HEK293 (cell line): Measurements from ENCODE around the gene SAMD11.
A peak's percentile ranks its signal among the peaks of the same experiment; 100 is the strongest.

Experiments
- BCL11B ChIP-seq: fragments of 450-650 bp; formaldehyde crosslinking; IDR thresholded peaks from 2 replicates; pipeline ENCODE4 v1.5.1; 2016; ENCODE audit warnings: low read depth, missing biosample characterization, missing genetic modification characterization
- GLI2 ChIP-seq: fragments of 450-650 bp; formaldehyde crosslinking; IDR thresholded peaks from 2 replicates; pipeline ENCODE4; 2017; ENCODE audit warnings: missing biosample characterization, missing genetic modification characterization, low read depth, borderline replicate concordance
- GLIS2 ChIP-seq: fragments of 450-650 bp; formaldehyde crosslinking; IDR thresholded peaks from 2 replicates; pipeline ENCODE4 v1.5.1; 2016; ENCODE audit warnings: missing biosample characterization, missing genetic modification characterization
- KLF1 ChIP-seq: fragments of 450-650 bp; formaldehyde crosslinking; IDR thresholded peaks from 2 replicates; pipeline ENCODE4 v1.5.1; 2016; ENCODE audit warnings: missing biosample characterization, missing genetic modification characterization
- KLF10 ChIP-seq: fragments of 450-650 bp; IDR thresholded peaks from 2 replicates; pipeline ENCODE4 v1.5.1; 2018; ENCODE audit warnings: missing biosample characterization, mild to moderate bottlenecking, missing genetic modification characterization
- OVOL3 ChIP-seq: fragments of 450-650 bp; formaldehyde crosslinking; IDR thresholded peaks from 2 replicates; pipeline ENCODE4 v1.5.1; 2016; ENCODE audit warnings: missing biosample characterization, missing genetic modification characterization
- PRDM4 ChIP-seq: fragments of 450-650 bp; formaldehyde crosslinking; IDR thresholded peaks from 2 replicates; pipeline ENCODE4 v1.5.1; 2017; ENCODE audit warnings: missing biosample characterization, missing genetic modification characterization
- ZBTB10 ChIP-seq: fragments of 450-650 bp; formaldehyde crosslinking; IDR thresholded peaks from 2 replicates; pipeline ENCODE4 v1.5.1; 2016; ENCODE audit warnings: missing biosample characterization, missing genetic modification characterization
- ZBTB44 ChIP-seq: fragments of 450-650 bp; IDR thresholded peaks from 2 replicates; pipeline ENCODE4 v1.5.1; 2018; ENCODE audit warnings: missing biosample characterization, mild to moderate bottlenecking, missing genetic modification characterization
- ZBTB48 ChIP-seq: fragments of 450-650 bp; formaldehyde crosslinking; IDR thresholded peaks from 2 replicates; pipeline ENCODE4 v1.5.1; 2016; ENCODE audit warnings: missing biosample characterization, missing genetic modification characterization
- ZBTB6 ChIP-seq: fragments of 450-650 bp; formaldehyde crosslinking; IDR thresholded peaks from 2 replicates; pipeline ENCODE4 v1.5.1; 2017; ENCODE audit warnings: missing biosample characterization, missing genetic modification characterization
- ZBTB7A ChIP-seq: fragments of 450-650 bp; formaldehyde crosslinking; IDR thresholded peaks from 2 replicates; pipeline ENCODE4 v1.5.1; 2016; ENCODE audit warnings: low read depth, missing biosample characterization, missing genetic modification characterization
- ZBTB8A ChIP-seq: fragments of 450-650 bp; formaldehyde crosslinking; IDR thresholded peaks from 2 replicates; pipeline ENCODE4 v1.5.1; 2016; ENCODE audit warnings: missing biosample characterization, missing genetic modification characterization
- ZFHX2 ChIP-seq: fragments of 450-650 bp; formaldehyde crosslinking; conservative IDR thresholded peaks from 2 replicates; pipeline ENCODE4 v1.5.1; 2016; ENCODE audit warnings: missing biosample characterization, missing genetic modification characterization
- ZFP69B ChIP-seq: fragments of 450-650 bp; formaldehyde crosslinking; IDR thresholded peaks from 2 replicates; pipeline ENCODE4 v1.5.1; 2016; ENCODE audit warnings: missing biosample characterization, missing genetic modification characterization
- ZNF10 ChIP-seq: fragments of 450-650 bp; formaldehyde crosslinking; IDR thresholded peaks from 2 replicates; pipeline ENCODE4 v1.5.1; 2017; ENCODE audit warnings: missing biosample characterization, missing genetic modification characterization
- ZNF121 ChIP-seq: fragments of 450-650 bp; formaldehyde crosslinking; IDR thresholded peaks from 2 replicates; pipeline ENCODE4 v1.5.1; 2016; ENCODE audit warnings: missing biosample characterization, missing genetic modification characterization
- ZNF16 ChIP-seq: fragments of 450-650 bp; formaldehyde crosslinking; IDR thresholded peaks from 2 replicates; pipeline ENCODE4 v1.5.1; 2016; ENCODE audit warnings: low read depth, missing biosample characterization, missing genetic modification characterization
- ZNF174 ChIP-seq: fragments of 450-650 bp; formaldehyde crosslinking; IDR thresholded peaks from 2 replicates; pipeline ENCODE4 v1.5.0; 2017; ENCODE audit warnings: missing biosample characterization, mild to moderate bottlenecking, missing genetic modification characterization
- ZNF184 ChIP-seq: fragments of 450-650 bp; IDR thresholded peaks from 2 replicates; pipeline ENCODE4 v1.5.1; 2018; ENCODE audit warnings: missing biosample characterization, mild to moderate bottlenecking, missing genetic modification characterization
- ZNF37A ChIP-seq: fragments of 450-650 bp; IDR thresholded peaks from 2 replicates; pipeline ENCODE4 v1.5.1; 2018; ENCODE audit warnings: missing biosample characterization, missing genetic modification characterization
- ZNF449 ChIP-seq: fragments of 450-650 bp; formaldehyde crosslinking; IDR thresholded peaks from 2 replicates; pipeline ENCODE4 v1.5.1; 2017; ENCODE audit warnings: missing biosample characterization, mild to moderate bottlenecking, missing genetic modification characterization, moderate library complexity
- ZNF513 ChIP-seq: fragments of 450-650 bp; IDR thresholded peaks from 2 replicates; pipeline ENCODE4 v1.5.1; 2018; ENCODE audit warnings: missing biosample characterization, missing genetic modification characterization
- ZNF561 ChIP-seq: fragments of 450-650 bp; IDR thresholded peaks from 2 replicates; pipeline ENCODE4 v1.5.1; 2018; ENCODE audit warnings: missing biosample characterization, missing genetic modification characterization, borderline replicate concordance
- ZNF600 ChIP-seq: fragments of 450-650 bp; formaldehyde crosslinking; IDR thresholded peaks from 2 replicates; pipeline ENCODE4 v1.5.1; 2016; ENCODE audit warnings: missing biosample characterization, missing genetic modification characterization
- ZNF660 ChIP-seq: fragments of 450-650 bp; IDR thresholded peaks from 2 replicates; pipeline ENCODE4 v1.5.1; 2018; ENCODE audit warnings: missing biosample characterization, mild to moderate bottlenecking, missing genetic modification characterization
- ZNF768 ChIP-seq: fragments of 450-650 bp; formaldehyde crosslinking; IDR thresholded peaks from 2 replicates; pipeline ENCODE4 v1.5.1; 2018; ENCODE audit warnings: missing biosample characterization, mild to moderate bottlenecking, missing genetic modification characterization
- ZXDB ChIP-seq: fragments of 450-650 bp; formaldehyde crosslinking; IDR thresholded peaks from 2 replicates; pipeline ENCODE4 v1.5.1; 2016; ENCODE audit warnings: missing biosample characterization, missing genetic modification characterization

The SAMD11 gene

GRCh38 chr1:940107-941014, 16.6 kb downstream of the SAMD11 start (continued):
- TF ChIP-seq ZBTB6 (tag by site-specific recombination) (peak; percentile 91), ZNF184 (no peak), ZNF449 (peak; percentile 95), ZNF513 (tag by site-specific recombination) (0 out of 2 replicates have a peak, but pooled peaks have one; percentile 6), ZXDB (peak; percentile 47; the same call in 1 of the 2 replicates), GLI2 (0 out of 2 replicates have a peak, but pooled peaks have one; percentile 53), ZNF174 (tag by site-specific recombination) (no peak), ZBTB44 (tag by site-specific recombination) (peak; percentile 91), BCL11B (tag by site-specific recombination) (peak; percentile 21; the same call in 1 of the 2 replicates), PRDM4 (peak; percentile 69; the same call in 1 of the 2 replicates), ZBTB7A (tag by site-specific recombination) (peak; percentile 85), GLIS2 (tag by site-specific recombination) (peak; percentile 28; the same call in 1 of the 2 replicates), ZNF10 (tag by site-specific recombination) (0 out of 2 replicates have a peak, but pooled peaks have one; percentile 4), ZBTB8A (tag by site-specific recombination) (peak; percentile 96), ZNF600 (tag by site-specific recombination) (0 out of 2 replicates have a peak, but pooled peaks have one; percentile 47), ZNF121 (tag by site-specific recombination) (no peak), ZFHX2 (peak; percentile 87), ZFP69B (tag by site-specific recombination) (peak; percentile 96), ZNF37A (tag by site-specific recombination) (0 out of 2 replicates have a peak, but pooled peaks have one; percentile 35), ZNF16 (tag by site-specific recombination) (no peak), OVOL3 (tag by site-specific recombination) (peak; percentile 61; the same call in 1 of the 2 replicates), KLF10 (peak; percentile 94), ZBTB48 (peak; percentile 38), ZBTB10 (tag by site-specific recombination) (peak; percentile 78), ZNF660 (tag by site-specific recombination) (peak; percentile 87), ZNF768 (no peak), KLF1 (tag by site-specific recombination) (peak; percentile 74), ZNF561 (peak; percentile 96)
